ENCODE results near the gene DRC3. TPM values are rescaled to one million over a fixed set of nuclear protein-coding genes. Genes with fewer than 3 reads are reported as not detected.
A peak's percentile ranks its signal among the peaks of the same experiment; 100 is the strongest.

Gene DRC3
- total and polyA plus RNA-seq, 10 of the 15 experiments (the other 5 are each of a cell fraction or from before 2014, with no cell fraction given) = 0.18 to 2.3 (median 0.60) TPM; not detected in 3

DNA sequence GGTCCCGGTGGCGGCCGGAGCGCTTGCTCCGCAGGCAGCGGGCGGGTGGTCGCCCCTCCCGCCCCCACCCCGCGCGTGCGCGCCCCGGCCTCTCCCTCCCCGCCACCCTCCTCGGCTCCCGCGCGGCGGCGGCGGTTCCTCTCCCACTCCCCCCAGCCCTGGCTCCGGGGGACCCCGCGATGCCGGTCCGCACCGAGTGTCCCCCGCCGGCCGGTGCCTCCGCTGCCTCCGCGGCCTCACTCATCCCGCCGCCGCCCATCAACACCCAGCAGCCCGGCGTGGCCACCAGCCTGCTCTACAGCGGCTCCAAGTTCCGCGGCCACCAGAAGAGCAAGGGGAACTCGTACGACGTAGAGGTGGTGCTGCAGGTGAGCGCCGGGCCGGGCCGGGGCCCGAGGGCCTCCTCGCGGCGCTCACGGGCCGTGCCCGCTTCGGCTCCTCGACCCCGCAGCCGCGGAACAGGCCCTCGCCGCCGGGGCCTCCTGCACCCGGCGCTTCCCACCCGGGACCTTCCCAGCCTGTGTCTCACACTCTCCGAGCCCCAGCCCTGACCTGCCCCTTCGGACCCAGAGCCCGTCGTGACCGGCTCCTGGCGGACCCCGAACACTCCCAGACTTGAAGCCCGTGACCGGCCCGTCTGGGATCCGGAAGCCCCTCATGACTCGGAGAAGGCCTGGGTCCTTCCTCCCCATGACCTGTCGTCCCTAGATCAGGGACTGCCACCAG is 67.0 kb downstream of the DRC3 start (continued):
- TF ChIP-seq BMI1 (IDR thresholded peaks at IDR 0.05; ENCODE audit: borderline replicate concordance) (no peak), TBL1XR1 (IDR thresholded peaks at IDR 0.05; ENCODE audit: low read depth, low read length) (no peak), BACH1 (IDR thresholded peaks at IDR 0.05; ENCODE audit: borderline replicate concordance) (0 out of 2 replicates have a peak, but pooled peaks have one; percentile 16), MYB (IDR thresholded peaks at IDR 0.05; ENCODE audit: borderline replicate concordance, low read depth, low read length) (no peak), RUNX3 (IDR thresholded peaks at IDR 0.05; ENCODE audit: low read length) (no peak), ASH2L (IDR thresholded peaks at IDR 0.05; ENCODE audit: borderline replicate concordance, low read depth) (no peak), LARP7 (IDR thresholded peaks at IDR 0.05) (peak; percentile 42; the same call in 1 of the 2 replicates), NR2C2 (IDR thresholded peaks at IDR 0.05; ENCODE audit: borderline replicate concordance, control insufficient read depth, insufficient read length, low read depth) (no peak), CBX5 (IDR thresholded peaks at IDR 0.05; ENCODE audit: low read depth) (no peak), CTCF (IDR thresholded peaks at IDR 0.05 in 2 of 3, conservative IDR thresholded peaks at IDR 0.05 in 1 of 3; ENCODE audit: control insufficient read depth in 2 of 3, extremely low read depth in 1 of 3, insufficient read depth in 1 of 3, low read depth in 3 of 3, low read length in 3 of 3) (no peak), PBX3 (IDR thresholded peaks at IDR 0.05; ENCODE audit: insufficient replicate concordance, low read depth, low read length) (no peak), IRF3 (IDR thresholded peaks at IDR 0.05) (no peak)
- TF ChIP-seq, protein P1, sequence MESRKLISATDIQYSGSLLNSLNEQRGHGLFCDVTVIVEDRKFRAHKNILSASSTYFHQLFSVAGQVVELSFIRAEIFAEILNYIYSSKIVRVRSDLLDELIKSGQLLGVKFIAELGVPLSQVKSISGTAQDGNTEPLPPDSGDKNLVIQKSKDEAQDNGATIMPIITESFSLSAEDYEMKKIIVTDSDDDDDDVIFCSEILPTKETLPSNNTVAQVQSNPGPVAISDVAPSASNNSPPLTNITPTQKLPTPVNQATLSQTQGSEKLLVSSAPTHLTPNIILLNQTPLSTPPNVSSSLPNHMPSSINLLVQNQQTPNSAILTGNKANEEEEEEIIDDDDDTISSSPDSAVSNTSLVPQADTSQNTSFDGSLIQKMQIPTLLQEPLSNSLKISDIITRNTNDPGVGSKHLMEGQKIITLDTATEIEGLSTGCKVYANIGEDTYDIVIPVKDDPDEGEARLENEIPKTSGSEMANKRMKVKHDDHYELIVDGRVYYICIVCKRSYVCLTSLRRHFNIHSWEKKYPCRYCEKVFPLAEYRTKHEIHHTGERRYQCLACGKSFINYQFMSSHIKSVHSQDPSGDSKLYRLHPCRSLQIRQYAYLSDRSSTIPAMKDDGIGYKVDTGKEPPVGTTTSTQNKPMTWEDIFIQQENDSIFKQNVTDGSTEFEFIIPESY (IDR thresholded peaks at IDR 0.05) = no peak
- TF ChIP-seq, protein P2, sequence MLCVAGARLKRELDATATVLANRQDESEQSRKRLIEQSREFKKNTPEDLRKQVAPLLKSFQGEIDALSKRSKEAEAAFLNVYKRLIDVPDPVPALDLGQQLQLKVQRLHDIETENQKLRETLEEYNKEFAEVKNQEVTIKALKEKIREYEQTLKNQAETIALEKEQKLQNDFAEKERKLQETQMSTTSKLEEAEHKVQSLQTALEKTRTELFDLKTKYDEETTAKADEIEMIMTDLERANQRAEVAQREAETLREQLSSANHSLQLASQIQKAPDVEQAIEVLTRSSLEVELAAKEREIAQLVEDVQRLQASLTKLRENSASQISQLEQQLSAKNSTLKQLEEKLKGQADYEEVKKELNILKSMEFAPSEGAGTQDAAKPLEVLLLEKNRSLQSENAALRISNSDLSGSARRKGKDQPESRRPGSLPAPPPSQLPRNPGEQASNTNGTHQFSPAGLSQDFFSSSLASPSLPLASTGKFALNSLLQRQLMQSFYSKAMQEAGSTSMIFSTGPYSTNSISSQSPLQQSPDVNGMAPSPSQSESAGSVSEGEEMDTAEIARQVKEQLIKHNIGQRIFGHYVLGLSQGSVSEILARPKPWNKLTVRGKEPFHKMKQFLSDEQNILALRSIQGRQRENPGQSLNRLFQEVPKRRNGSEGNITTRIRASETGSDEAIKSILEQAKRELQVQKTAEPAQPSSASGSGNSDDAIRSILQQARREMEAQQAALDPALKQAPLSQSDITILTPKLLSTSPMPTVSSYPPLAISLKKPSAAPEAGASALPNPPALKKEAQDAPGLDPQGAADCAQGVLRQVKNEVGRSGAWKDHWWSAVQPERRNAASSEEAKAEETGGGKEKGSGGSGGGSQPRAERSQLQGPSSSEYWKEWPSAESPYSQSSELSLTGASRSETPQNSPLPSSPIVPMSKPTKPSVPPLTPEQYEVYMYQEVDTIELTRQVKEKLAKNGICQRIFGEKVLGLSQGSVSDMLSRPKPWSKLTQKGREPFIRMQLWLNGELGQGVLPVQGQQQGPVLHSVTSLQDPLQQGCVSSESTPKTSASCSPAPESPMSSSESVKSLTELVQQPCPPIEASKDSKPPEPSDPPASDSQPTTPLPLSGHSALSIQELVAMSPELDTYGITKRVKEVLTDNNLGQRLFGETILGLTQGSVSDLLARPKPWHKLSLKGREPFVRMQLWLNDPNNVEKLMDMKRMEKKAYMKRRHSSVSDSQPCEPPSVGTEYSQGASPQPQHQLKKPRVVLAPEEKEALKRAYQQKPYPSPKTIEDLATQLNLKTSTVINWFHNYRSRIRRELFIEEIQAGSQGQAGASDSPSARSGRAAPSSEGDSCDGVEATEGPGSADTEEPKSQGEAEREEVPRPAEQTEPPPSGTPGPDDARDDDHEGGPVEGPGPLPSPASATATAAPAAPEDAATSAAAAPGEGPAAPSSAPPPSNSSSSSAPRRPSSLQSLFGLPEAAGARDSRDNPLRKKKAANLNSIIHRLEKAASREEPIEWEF (IDR thresholded peaks at IDR 0.05; ENCODE audit: insufficient replicate concordance, low read depth, low read length) = no peak
